Embryonic facial prominence (tissue), 1 donor: ENCODE results near the gene ZFYVE28.
"Not testable (repeated sequence)": the region's sequence is repeated elsewhere in the genome, so short reads cannot be mapped to it uniquely, and the experiment has no call there.

Experiments used
- DNase-seq: peaks from one replicate; pipeline ENCODE4 v3.0.0-alpha.2; 2016; ENCODE audit errors: extremely low spot score

Gene ZFYVE28

GRCh38 chr4:2446656-2447564 is 28.5 kb upstream of the ZFYVE28 start:
- no peak for DNase-seq

DNA sequence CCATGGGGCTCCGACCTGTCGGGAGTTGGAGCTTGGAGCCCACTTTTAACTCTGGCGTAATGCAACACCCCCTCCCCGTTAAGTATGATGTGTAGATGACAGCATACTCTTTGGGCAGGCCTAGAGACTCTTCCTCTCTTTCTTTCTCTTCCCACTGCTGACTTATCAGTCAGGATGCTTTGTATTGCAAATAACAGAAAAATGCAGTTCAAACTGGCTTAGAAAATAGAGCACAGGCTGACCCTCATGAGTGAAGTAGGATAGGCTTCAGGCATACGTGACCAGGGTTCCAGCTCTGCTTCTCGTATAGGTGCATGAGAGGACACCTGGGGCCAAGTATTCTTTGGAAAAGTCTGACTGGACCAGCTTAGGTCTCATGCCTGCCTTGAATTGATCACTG is 27.1 kb upstream of the ZFYVE28 start:
- no peak for DNase-seq

DNA sequence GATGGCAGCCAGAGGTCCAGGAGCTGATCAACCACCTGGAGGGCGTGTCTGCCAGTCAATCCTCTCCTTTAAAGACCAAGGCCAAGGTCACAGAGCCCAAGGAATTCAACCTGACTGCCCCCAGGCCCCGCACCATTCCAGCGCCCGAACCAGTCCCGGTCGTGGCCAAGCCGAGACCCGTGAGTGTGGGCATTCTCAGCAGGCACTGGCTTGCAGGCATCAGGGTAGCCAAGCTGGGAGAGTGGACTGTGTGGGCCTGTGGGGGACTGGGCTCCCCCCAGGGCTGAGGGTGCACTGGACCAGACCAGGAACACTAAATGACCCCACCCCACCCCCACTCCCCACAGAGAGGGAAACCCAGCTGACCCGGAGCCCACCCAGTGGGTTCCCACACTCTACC is 26.7 kb upstream of the ZFYVE28 start:
- no peak for DNase-seq

DNA sequence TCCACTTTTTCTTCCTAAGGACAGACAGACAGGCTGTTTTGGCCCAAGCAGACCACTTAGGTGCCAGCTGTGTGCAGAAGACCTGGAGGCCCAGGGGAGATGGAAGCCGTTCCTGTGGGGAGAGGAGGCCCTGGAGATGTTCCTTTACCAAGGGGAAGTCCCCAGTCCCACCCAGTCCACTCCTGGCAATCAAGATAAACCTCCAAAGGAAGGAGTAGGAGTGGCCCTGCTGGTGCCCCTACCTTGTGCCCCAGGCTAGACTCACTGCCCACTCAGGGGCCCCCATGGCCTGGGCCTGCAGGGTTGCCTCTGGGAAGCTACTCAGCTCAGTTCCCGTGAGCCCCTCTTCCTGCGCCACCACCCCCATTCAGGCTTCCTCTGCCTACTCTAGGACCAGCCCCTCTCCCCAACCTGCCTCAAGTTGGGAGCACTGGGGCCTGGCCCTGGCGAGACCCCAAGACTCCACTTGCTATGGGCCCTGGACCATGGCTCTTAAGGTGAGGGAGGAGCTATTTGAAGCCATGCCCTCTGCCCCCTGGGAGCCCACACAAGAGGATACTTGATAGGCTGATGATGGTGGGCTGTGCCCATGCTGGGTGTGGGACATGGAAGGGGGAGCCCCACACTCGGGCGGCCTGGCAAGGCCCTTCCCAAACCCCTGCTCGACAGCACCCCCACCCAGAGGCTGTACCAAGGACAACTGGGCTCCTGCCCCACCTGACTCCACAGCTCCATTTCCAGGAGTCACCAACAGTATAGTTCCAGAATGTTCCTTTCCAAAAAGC is 25.7 kb upstream of the ZFYVE28 start:
- no peak for DNase-seq

DNA sequence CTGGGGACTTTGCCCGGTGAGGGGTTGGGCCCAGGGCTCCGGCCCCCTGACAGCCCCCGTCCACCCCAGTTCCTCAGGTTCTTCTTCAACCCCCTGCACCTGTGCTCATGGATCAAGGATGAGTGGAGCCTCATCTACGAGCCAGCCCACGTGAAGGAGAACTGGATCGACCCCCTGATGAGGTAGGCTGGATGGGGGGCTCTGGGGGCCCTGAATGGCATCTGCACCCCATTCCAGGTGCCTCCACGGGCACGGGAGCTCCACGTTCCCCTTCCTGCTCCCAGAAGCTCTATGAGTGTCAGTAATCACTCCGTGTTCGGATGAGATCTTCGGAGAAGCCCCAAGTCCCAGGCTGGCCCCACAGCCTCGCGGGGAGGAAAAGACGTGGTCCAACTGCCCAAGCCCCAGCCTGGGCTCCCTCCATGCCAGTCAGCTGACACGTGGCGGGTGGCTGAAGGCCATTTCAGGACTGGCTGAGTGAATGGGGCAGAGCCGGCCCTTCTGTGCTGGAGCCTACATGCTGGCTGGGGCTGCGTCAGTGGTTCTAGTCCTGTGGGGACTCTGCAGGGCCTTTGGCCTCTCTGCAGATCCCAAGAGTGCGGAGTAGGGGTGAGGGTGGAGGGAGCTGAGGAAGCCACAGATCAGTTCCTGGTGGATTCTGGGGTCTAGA is 24.8 kb upstream of the ZFYVE28 start:
- no peak for DNase-seq

- DNase-seq = no peak
Measured at GRCh38 chr4:2442175-2442993, 23.9 kb upstream of the ZFYVE28 start.

- DNase-seq = no peak
Measured at GRCh38 chr4:2441393-2442174, 23.1 kb upstream of the ZFYVE28 start.

- no peak for DNase-seq
Measured at GRCh38 chr4:2438822-2439718, 20.6 kb upstream of the ZFYVE28 start.

DNA sequence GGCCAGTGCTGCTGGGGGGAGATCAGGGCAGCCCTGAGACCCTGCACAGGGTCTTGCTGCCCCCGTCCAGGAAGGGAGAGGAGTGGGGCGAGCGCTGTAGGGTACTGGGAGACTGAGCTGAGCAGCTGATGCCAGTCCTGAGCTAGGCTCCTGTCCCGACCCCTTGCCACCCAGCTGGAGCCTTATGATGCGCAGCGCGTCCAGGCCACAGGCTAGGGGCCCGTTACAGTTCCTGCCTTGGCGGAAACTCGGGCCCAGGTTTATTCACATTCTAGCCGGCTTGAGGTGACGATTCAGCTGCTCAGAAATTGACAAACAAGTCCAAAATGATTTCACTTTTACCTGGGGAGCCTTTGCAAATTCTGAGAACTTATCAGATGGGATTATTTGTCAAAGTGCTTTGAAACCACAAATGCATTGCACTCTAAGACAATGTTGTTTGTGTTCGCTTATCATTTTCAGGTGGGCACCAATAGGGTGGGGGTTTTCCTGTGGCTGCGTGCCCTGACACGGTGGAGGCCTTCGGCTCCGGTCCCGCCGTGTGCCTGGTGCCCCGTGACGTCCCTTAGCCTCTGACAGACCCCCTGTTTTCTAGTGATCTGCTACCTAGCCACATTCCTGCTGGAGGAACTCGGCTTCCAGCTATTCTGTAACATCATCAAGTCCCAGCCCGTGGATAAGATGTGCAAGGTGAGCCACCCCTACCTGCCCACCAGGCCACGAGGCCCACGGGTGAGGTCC is 19.2 kb upstream of the ZFYVE28 start:
- DNase-seq = no peak

- no peak for DNase-seq
Measured at GRCh38 chr4:2436761-2437474, 18.5 kb upstream of the ZFYVE28 start.

- DNase-seq = no peak
Measured at GRCh38 chr4:2436301-2436700, 17.9 kb upstream of the ZFYVE28 start.

DNA sequence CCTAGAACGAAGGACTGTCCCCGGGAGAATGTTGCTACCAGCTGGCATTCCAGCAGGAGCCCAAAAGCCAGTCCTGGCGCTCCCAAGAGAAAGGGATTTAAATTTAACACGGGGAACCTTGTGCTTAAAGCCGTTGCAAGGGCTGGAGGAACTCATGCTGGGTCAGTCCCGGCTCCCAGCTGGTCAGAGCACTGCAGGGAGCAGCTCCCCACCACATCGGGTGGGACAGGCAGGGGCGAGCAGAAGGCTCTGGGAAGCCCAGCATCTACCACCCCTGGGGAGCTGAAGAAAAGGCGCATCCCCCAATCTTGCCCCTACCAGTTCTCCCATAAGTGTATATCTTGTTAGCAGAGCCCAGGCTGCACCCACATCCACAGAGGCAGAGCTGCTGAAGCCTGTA is 16.0 kb upstream of the ZFYVE28 start:
- no peak for DNase-seq

DNA sequence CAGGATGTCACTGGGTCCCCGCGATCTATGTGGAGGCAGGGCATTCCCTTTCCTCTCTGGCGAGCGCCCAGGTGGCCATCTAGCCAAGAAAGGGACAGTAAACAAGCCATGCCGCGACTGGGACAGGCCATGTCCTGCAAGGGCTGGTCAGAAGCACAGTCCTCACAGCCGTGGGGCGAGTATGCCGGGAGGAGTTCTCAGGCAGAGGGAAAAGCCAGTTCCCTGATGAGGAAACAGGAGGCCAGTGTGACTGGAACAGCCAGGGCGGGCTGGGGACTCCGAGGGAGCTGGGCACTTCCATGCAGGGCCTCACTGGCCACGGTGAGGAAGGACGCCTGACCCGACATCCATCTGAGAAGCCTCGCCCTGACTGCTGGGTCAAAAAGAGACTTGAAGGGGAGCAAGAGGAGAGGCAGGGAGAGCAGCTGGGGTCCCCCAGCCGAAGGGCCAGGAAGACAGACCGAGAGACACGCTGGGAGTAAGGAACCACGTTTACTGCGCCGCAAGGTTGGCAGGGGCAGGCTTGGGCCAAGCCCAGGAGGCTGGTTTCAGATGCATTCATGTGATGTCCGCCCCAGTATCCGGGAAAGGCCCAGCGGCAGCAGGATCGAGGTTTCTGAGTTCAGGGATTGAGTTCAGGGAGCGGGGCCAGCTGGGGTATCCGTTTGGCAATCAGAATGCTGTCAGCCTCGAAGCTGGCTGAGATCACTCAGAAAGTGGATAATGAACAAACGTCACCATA is 15.3 kb upstream of the ZFYVE28 start:
- DNase-seq = no peak

DNA sequence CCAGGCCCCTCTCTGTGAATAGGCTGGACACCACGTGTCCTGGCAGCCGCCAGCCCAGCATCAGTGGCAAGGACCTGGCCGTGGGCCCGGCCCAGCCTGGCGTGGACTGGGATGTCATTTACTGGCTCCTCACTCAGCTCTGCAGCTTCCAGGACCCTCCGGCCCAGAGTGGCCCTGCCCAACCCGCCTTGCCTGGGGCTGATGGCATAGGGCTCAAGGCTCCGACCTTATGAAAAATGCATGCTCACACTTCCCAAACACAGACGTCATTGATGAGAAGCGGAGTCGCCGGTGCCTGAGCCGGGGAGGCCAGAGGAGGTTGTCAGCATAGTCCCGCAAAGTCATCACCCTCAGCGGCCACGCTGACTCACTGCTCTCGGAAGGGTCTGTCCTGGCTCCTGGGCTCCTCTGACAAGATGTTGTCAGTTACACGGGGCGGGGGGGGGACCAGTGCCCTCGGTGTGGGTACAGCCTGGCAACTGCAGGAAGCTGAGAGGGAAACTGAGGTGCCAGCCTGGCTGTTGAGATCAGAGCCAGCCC is 14.6 kb upstream of the ZFYVE28 start:
- no peak for DNase-seq

GRCh38 chr4:2432004-2432403 is 13.6 kb upstream of the ZFYVE28 start:
- DNase-seq = no peak

DNA sequence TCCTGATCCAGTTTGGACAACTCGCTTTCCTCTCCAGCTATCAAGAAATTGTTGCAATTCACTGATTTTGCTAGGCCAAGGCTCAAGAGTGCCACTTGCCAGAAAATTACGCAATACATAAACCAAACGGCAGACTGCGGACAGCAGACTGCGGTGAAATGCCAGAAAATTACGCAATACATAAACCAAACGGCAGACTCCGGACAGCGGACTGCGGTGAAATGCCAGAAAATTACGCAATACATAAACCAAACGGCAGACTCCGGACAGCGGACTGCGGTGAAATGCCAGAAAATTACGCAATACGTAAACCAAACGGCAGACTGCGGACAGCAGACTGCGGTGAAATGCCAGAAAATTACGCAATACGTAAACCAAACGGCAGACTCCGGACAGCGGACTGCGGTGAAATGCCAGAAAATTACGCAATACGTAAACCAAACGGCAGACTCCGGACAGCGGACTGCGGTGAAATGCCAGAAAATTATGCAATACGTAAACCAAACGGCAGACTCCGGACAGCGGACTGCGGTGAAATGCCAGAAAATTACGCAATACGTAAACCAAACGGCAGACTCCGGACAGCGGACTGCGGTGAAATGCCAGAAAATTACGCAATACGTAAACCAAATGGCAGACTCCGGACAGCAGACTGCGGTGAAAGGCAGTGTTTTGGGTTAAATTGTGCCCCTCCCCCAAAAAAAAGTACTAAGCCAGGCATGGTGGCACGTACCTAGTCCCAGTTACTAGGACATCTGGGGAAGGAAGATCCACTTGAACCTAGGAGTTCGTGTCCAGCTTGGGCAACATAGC is 11.7 kb upstream of the ZFYVE28 start:
- not testable (repeated sequence) for DNase-seq
